B cell (primary cell): ENCODE data around the gene FXR1. TPM values are rescaled to one million over a fixed set of nuclear protein-coding genes. Genes with fewer than 3 reads are reported as not detected.
"Not testable (repeated sequence)": the region's sequence is repeated elsewhere in the genome, so short reads cannot be mapped to it uniquely, and the experiment has no call there.

Experiments
- ATAC-seq: fragments of 200-7000 bp; cut with Tn5 transposase; one replicate; pipeline ENCODE4 v1.10.0; 2021; ENCODE audit warnings: low read depth, mild to moderate bottlenecking, moderate number of reproducible peaks, moderate library complexity
- CTCF ChIA-PET: fragments of 350-600 bp; sonication (Branson Sonifier 250); formaldehyde crosslinking; loops from one replicate; lab custom pipeline; 2021; ENCODE audit warnings: antibody characterized with exemption, inconsistent platforms; lab: Charles Lee
- POLR2A ChIA-PET: fragments of 350-600 bp; sonication (Branson Sonifier 250); formaldehyde crosslinking; loops from one replicate; lab custom pipeline; 2021; ENCODE audit warnings: antibody characterized with exemption; lab: Charles Lee
- DNase-seq: peaks from one replicate; pipeline ENCODE4 v3.0.0; 2013
- H2AFZ ChIP-seq: 2 replicates; pipeline ENCODE4 v1.6.1; 2012; ENCODE audit warnings: mild to moderate bottlenecking, low read depth, low read length; ENCODE audit not compliant: insufficient read depth, poor library complexity, severe bottlenecking
- H3K27ac ChIP-seq, 2 donors: 1 replicate in 1 of 2; 2 replicates in 1 of 2; pipeline ENCODE4 v1.5.1; 2012 to 2013; ENCODE audit warnings: low read length in 2 of 2, mild to moderate bottlenecking in 2 of 2, moderate library complexity in 1 of 2
- H3K27me3 ChIP-seq, 4 experiments: fragments of 200-600 bp in 1 of 4; sonication (generic) in 1 of 4; replicated peaks in 1 of 4; 1 replicate in 2 of 4; 2 replicates in 2 of 4; pipeline versions ENCODE4 v1.6.1 to v1.7.0; 2013 to 2016; ENCODE audit warnings: low read length in 3 of 4, mild to moderate bottlenecking in 2 of 4, mixed read lengths in 1 of 4, moderate library complexity in 1 of 4; ENCODE audit not compliant: insufficient read depth in 4 of 4, control insufficient read depth in 3 of 4; ENCODE audit errors: control extremely low read depth in 1 of 4
- H3K36me3 ChIP-seq, 2 experiments: replicated peaks in 1 of 2; 1 replicate in 1 of 2; 2 replicates in 1 of 2; pipeline versions ENCODE4 v1.6.1 to v1.7.1; 2013; ENCODE audit warnings: low read length in 1 of 2; ENCODE audit not compliant: insufficient read depth in 2 of 2, control insufficient read depth in 1 of 2; ENCODE audit errors: control extremely low read depth in 1 of 2, extremely low read depth in 1 of 2
- H3K4me1 ChIP-seq, 2 donors: fragments of 200-600 bp in 1 of 2; sonication (generic) in 1 of 2; 1 replicate in 1 of 2; 2 replicates in 1 of 2; pipeline versions ENCODE4 v1.5.1 to v1.6.1; 2013 to 2017; ENCODE audit warnings: low read length in 2 of 2; ENCODE audit not compliant: control insufficient read depth in 2 of 2, insufficient read depth in 2 of 2
- H3K4me2 ChIP-seq: replicated peaks from 2 replicates; pipeline ENCODE3; 2012; ENCODE audit warnings: mild to moderate bottlenecking, low read depth, low read length; ENCODE audit not compliant: poor library complexity, severe bottlenecking
- H3K4me3 ChIP-seq, 5 experiments: fragments of 200-600 bp in 1 of 5; sonication (generic) in 1 of 5; 1 replicate in 3 of 5; 2 replicates in 2 of 5; pipeline versions ENCODE4 v1.5.1 to v1.7.0; 2011 to 2016; ENCODE audit warnings: low read length in 4 of 5, mild to moderate bottlenecking in 4 of 5, low read depth in 2 of 5, control low read depth in 1 of 5, moderate library complexity in 1 of 5; ENCODE audit not compliant: insufficient read depth in 1 of 5; ENCODE audit errors: control extremely low read depth in 1 of 5, extremely low read depth in 1 of 5
- H3K79me2 ChIP-seq: fragments of 200-600 bp; sonication (generic); one replicate; pipeline ENCODE4 v1.6.0; 2016; ENCODE audit warnings: low read length; ENCODE audit not compliant: control insufficient read depth, insufficient read depth
- H3K9ac ChIP-seq: fragments of 200-600 bp; sonication (generic); 2 replicates; pipeline ENCODE4 v1.6.1; 2017; ENCODE audit warnings: mild to moderate bottlenecking, low read length, moderate library complexity
- H3K9me3 ChIP-seq, 3 donors: one replicate each; pipeline versions ENCODE4 v1.6.1 to v1.7.1; 2013; ENCODE audit warnings: low read length in 2 of 3; ENCODE audit not compliant: control insufficient read depth in 2 of 3, insufficient read depth in 1 of 3; ENCODE audit errors: control extremely low read depth in 1 of 3
- H4K20me1 ChIP-seq: 2 replicates; pipeline ENCODE4 v1.6.0; 2012; ENCODE audit warnings: mild to moderate bottlenecking, low read length; ENCODE audit not compliant: insufficient read depth, control insufficient read depth, poor library complexity, severe bottlenecking
- H3K27ac Mint-ChIP-seq: one replicate; pipeline ENCODE4 v1.8.0; 2021; ENCODE audit warnings: mixed read lengths
- H3K27me3 Mint-ChIP-seq: one replicate; pipeline ENCODE4 v1.8.0; 2021; ENCODE audit warnings: mixed read lengths
- H3K4me1 Mint-ChIP-seq: one replicate; pipeline ENCODE4 v1.8.0; 2021; ENCODE audit warnings: mixed read lengths
- H3K4me3 Mint-ChIP-seq: one replicate; pipeline ENCODE4 v1.8.0; 2021; ENCODE audit warnings: mixed read lengths
- H3K9me3 Mint-ChIP-seq: one replicate; pipeline ENCODE4 v1.8.0; 2022; ENCODE audit warnings: mixed read lengths; ENCODE audit not compliant: insufficient read depth
- EZH2 ChIP-seq: IDR thresholded peaks from 2 replicates; pipeline ENCODE4 v1.6.1; 2012; ENCODE audit warnings: borderline replicate concordance, low read depth, mild to moderate bottlenecking, moderate library complexity, low read length; ENCODE audit not compliant: insufficient read depth, poor library complexity, severe bottlenecking
- WGBS: methylation state at CpG from one replicate; pipeline ENCODE4 v1.1.5; 2013; ENCODE audit warnings: missing lambda C conversion rate; ENCODE audit not compliant: insufficient coverage; 5-methylcytosine and 5-hydroxymethylcytosine counted together
- intact Hi-C: fragments of 100-400 bp; cut with micrococcal nuclease; formaldehyde crosslinking; loops from one replicate; pipeline ENCODE4 v1.10.0; 2022
- polyA plus RNA-seq: library from polyadenylated mRNA; depleted of rRNA; stranded (reverse); fragments of >200 nt; gene quantifications from 2 replicates; pipeline ENCODE4 v1.2.3, GENCODE V29; 2012
- total RNA-seq, 2 donors: library from RNA; stranded (reverse); fragments of 120-200 nt in 1 of 2; gene quantifications; 1 replicate in 1 of 2; 2 replicates in 1 of 2; pipeline versions ENCODE4 v1.2.3 to v1.2.4, GENCODE V29; 2013 to 2022
- TF ChIP-seq, protein P1 (sequence below): fragments of 200-600 bp; IDR thresholded peaks from one replicate; pipeline ENCODE4 v1.8.0; 2022; ENCODE audit warnings: antibody characterized with exemption, mild to moderate bottlenecking

Gene FXR1
- total and polyA plus RNA-seq, 2 donors (not counting 1 experiment from before 2014, with no cell fraction given) = 43.4 to 144 TPM

DNA sequence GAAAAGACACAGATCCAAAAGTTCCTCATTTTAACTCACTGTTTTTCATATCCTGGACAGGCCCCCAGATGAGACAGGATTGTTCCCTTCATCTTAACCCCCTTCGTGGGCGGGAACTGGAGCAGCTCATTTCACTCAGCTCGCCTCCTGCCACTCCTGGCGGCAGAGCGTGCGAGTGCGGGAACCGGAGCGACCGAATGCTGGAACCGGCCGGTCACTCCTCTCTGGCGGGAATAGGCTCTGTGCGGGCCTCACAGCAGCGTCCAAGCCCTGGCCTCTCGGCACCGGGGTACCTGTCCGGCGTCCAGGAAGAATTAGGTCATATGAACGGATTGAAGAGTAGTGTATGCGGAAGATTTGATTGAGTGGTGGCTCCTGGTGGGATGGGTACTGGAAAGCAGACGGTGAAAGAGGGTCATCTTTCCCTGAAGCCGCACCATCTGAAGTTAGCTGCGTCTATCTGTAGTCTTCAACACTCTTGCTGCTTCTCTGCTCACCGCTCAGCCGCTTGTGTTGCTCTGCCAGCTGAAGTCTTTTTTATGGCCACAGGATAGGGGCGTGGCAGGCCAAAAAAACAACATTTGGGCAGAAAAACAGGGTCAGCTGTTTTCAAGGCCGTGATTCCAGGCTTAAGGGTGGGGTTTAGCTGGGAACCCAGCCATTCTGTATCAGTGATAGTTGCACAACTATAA lies 42.3 kb upstream of the FXR1 start:
- Mint-ChIP-seq H3K4me1 (peaks cover 3% of the 10 kb centered on the region), H3K27me3 (peaks cover 20% of the 10 kb centered on the region), H3K4me3 (no peak overlapping the region), H3K27ac (no peak overlapping the region), H3K9me3 (no peaks in the 10 kb centered on the region)
- 41% methylated on average over 27 of the region's 28 CpGs for WGBS
- H2AFZ ChIP-seq = peak overlapping the region; percentile 8
- ATAC-seq (no peak), DNase-seq (no peak)
- POLR2A ChIA-PET = no interaction called here
- no peak overlapping the region for H3K27ac ChIP-seq
- no peak overlapping the region for H3K9ac ChIP-seq
- H3K4me1 ChIP-seq = no peaks in the 10 kb centered on the region
- no peaks in the 10 kb centered on the region for H3K36me3 ChIP-seq
- peaks cover 0 to 6% (median 0%) of the 10 kb centered on the region in 3 donors for H3K9me3 ChIP-seq
- CTCF ChIA-PET = no interaction called here
- intact Hi-C loops = no loop called here
- H3K4me3 ChIP-seq = no peak overlapping the region
- TF ChIP-seq, protein P1, sequence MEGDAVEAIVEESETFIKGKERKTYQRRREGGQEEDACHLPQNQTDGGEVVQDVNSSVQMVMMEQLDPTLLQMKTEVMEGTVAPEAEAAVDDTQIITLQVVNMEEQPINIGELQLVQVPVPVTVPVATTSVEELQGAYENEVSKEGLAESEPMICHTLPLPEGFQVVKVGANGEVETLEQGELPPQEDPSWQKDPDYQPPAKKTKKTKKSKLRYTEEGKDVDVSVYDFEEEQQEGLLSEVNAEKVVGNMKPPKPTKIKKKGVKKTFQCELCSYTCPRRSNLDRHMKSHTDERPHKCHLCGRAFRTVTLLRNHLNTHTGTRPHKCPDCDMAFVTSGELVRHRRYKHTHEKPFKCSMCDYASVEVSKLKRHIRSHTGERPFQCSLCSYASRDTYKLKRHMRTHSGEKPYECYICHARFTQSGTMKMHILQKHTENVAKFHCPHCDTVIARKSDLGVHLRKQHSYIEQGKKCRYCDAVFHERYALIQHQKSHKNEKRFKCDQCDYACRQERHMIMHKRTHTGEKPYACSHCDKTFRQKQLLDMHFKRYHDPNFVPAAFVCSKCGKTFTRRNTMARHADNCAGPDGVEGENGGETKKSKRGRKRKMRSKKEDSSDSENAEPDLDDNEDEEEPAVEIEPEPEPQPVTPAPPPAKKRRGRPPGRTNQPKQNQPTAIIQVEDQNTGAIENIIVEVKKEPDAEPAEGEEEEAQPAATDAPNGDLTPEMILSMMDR = no peak
- TF ChIP-seq EZH2 = no peak
- no peaks in the 10 kb centered on the region for H3K79me2 ChIP-seq
- peaks cover 0 to 9% (median 2%) of the 10 kb centered on the region in 4 experiments for H3K27me3 ChIP-seq
- no peak overlapping the region for H3K4me2 ChIP-seq
- no peaks in the 10 kb centered on the region for H4K20me1 ChIP-seq

DNA sequence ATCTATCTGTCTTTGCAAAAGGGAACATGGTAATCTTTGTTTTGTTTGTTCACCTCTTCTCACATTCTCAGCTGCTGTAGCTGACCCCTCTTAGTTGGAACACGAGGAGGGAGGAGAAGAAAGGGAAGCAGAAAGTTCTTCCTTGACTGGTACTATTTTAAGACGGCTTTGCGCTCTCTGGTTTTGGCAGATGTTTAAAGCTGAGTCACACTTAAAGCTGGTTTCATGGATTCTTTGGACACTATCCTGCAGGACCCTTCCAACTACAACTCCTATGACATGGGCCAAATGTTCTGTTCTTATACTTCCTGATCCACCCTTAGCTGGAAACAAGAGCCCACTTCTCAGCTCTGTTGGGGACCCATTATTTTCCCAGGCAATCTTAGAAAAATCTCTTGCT lies 40.6 kb upstream of the FXR1 start:
- Histone ChIP-seq H3K4me1 (no peaks in the 10 kb centered on the region), H3K36me3 (no peaks in the 10 kb centered on the region), H4K20me1 (no peaks in the 10 kb centered on the region), H3K9ac (no peak overlapping the region), H3K4me2 (no peak overlapping the region), H3K27me3 (peaks cover 0 to 9% (median 2%) of the 10 kb centered on the region in 4 experiments), H3K79me2 (no peaks in the 10 kb centered on the region), H2AFZ (no peak overlapping the region), H3K4me3 (no peak overlapping the region), H3K9me3 (peaks cover 0 to 6% (median 0%) of the 10 kb centered on the region in 3 donors), H3K27ac (no peak overlapping the region)
- Mint-ChIP-seq H3K27ac (no peak overlapping the region), H3K4me3 (no peak overlapping the region), H3K9me3 (no peaks in the 10 kb centered on the region), H3K27me3 (peaks cover 26% of the 10 kb centered on the region), H3K4me1 (peaks cover 3% of the 10 kb centered on the region)
- ChIA-PET POLR2A (no interaction called here), CTCF (no interaction called here)
- DNase-seq (no peak), ATAC-seq (no peak)
- WGBS = 0% methylated on average over 1 of the region's 3 CpGs
- intact Hi-C loops = no loop called here
- no peak for TF ChIP-seq EZH2
- TF ChIP-seq, protein P1 = no peak

- H3K27ac ChIP-seq, H3K36me3 ChIP-seq, H2AFZ ChIP-seq, H3K4me1 Mint-ChIP-seq, H3K79me2 ChIP-seq, intact Hi-C loops, H4K20me1 ChIP-seq, ATAC-seq, DNase-seq, CTCF ChIA-PET, H3K27me3 ChIP-seq, H3K9ac ChIP-seq, POLR2A ChIA-PET, H3K4me1 ChIP-seq, H3K9me3 ChIP-seq, H3K9me3 Mint-ChIP-seq, H3K4me3 ChIP-seq, H3K4me3 Mint-ChIP-seq, H3K27ac Mint-ChIP-seq, H3K4me2 ChIP-seq: not testable (repeated sequence)
- peaks cover 29% of the 10 kb centered on the region for H3K27me3 Mint-ChIP-seq
- 93% methylated on average over 8 of the region's 9 CpGs for WGBS
Measured at GRCh38 chr3:180872430-180872829, 40.0 kb upstream of the FXR1 start.
